Astrocyte (in vitro differentiated cells and primary cell): Measurements from ENCODE around the gene FAM174B. TPM values are rescaled to one million over a fixed set of nuclear protein-coding genes. Genes with fewer than 3 reads are reported as not detected.

Experiments
- DNase-seq: peaks from one replicate; pipeline ENCODE4 v3.0.0-alpha.2; 2010; ENCODE audit warnings: low read depth
- FAIRE-seq: peaks from 2 replicates; lab custom pipeline; 2011; peaks lifted over from hg19 to GRCh38; lab: Jason Lieb, UNC
- H2AFZ ChIP-seq: 2 replicates; pipeline ENCODE4 v1.6.0; 2012; ENCODE audit warnings: low read depth, low read length, inconsistent platforms
- H3K27ac ChIP-seq: 2 replicates; pipeline ENCODE4 v1.5.1; 2011; ENCODE audit warnings: low read depth, low read length, inconsistent platforms
- H3K27me3 ChIP-seq: 2 replicates; pipeline ENCODE4 v1.6.0; 2011; ENCODE audit warnings: low read length, inconsistent platforms; ENCODE audit not compliant: insufficient read depth
- H3K36me3 ChIP-seq: 2 replicates; pipeline ENCODE4 v1.5.1; 2011; ENCODE audit warnings: low read length, inconsistent platforms; ENCODE audit not compliant: insufficient read depth
- H3K4me1 ChIP-seq: 2 replicates; pipeline ENCODE4 v1.5.1; 2011; ENCODE audit warnings: low read length, inconsistent platforms; ENCODE audit not compliant: insufficient read depth
- H3K4me2 ChIP-seq: 2 replicates; pipeline ENCODE4 v1.6.0; 2012; ENCODE audit warnings: low read length, inconsistent platforms
- H3K4me3 ChIP-seq: 2 replicates; pipeline ENCODE4 v1.5.1; 2011; ENCODE audit warnings: low read depth, mild to moderate bottlenecking, low read length, inconsistent platforms; ENCODE audit not compliant: insufficient read depth
- H3K79me2 ChIP-seq: 2 replicates; pipeline ENCODE4 v1.6.0; 2012; ENCODE audit warnings: mild to moderate bottlenecking, low read length, inconsistent platforms; ENCODE audit not compliant: insufficient read depth
- H3K9ac ChIP-seq: 2 replicates; pipeline ENCODE4 v1.6.0; 2012; ENCODE audit warnings: mild to moderate bottlenecking, low read length, inconsistent platforms
- H3K9me3 ChIP-seq: 2 replicates; pipeline ENCODE4 v1.5.1; 2012; ENCODE audit warnings: low read depth, mild to moderate bottlenecking, low read length, inconsistent platforms; ENCODE audit not compliant: insufficient read depth
- H4K20me1 ChIP-seq: 2 replicates; pipeline ENCODE4 v1.6.0; 2012; ENCODE audit warnings: low read length, inconsistent platforms; ENCODE audit not compliant: insufficient read depth
- H3K27ac Mint-ChIP-seq: one replicate; pipeline ENCODE4 v1.8.0; 2021; ENCODE audit warnings: mild to moderate bottlenecking, mixed read lengths; ENCODE audit not compliant: unreplicated experiment
- H3K27me3 Mint-ChIP-seq: one replicate; pipeline ENCODE4 v1.8.0; 2021; ENCODE audit warnings: low read depth, mixed read lengths; ENCODE audit not compliant: unreplicated experiment
- H3K36me3 Mint-ChIP-seq: one replicate; pipeline ENCODE4 v1.8.0; 2021; ENCODE audit warnings: low read depth, mixed read lengths; ENCODE audit not compliant: unreplicated experiment
- H3K4me1 Mint-ChIP-seq: one replicate; pipeline ENCODE4 v1.8.0; 2021; ENCODE audit warnings: low read depth, mixed read lengths; ENCODE audit not compliant: unreplicated experiment
- H3K4me3 Mint-ChIP-seq: one replicate; pipeline ENCODE4 v1.8.0; 2021; ENCODE audit warnings: mild to moderate bottlenecking, moderate library complexity, mixed read lengths; ENCODE audit not compliant: unreplicated experiment
- H3K9me3 Mint-ChIP-seq: one replicate; pipeline ENCODE4 v1.8.0; 2021; ENCODE audit warnings: mild to moderate bottlenecking, mixed read lengths; ENCODE audit not compliant: unreplicated experiment
- CTCF ChIP-seq: IDR thresholded peaks from 2 replicates; pipeline ENCODE4 v1.5.1; 2011; ENCODE audit warnings: low read depth, mild to moderate bottlenecking, inconsistent platforms, low read length, moderate library complexity; ENCODE audit not compliant: insufficient read depth
- EZH2 ChIP-seq: IDR thresholded peaks from 2 replicates; pipeline ENCODE4 v1.6.1; 2012; ENCODE audit warnings: mild to moderate bottlenecking, low read length, inconsistent platforms; ENCODE audit not compliant: insufficient read depth
- total RNA-seq: library from RNA; stranded (reverse); gene quantifications from 2 replicates; pipeline ENCODE4 v1.2.1, GENCODE V29; 2021

FAM174B gene
- total RNA-seq, 1 donor from 2014 or later: 11.2 TPM

DNA sequence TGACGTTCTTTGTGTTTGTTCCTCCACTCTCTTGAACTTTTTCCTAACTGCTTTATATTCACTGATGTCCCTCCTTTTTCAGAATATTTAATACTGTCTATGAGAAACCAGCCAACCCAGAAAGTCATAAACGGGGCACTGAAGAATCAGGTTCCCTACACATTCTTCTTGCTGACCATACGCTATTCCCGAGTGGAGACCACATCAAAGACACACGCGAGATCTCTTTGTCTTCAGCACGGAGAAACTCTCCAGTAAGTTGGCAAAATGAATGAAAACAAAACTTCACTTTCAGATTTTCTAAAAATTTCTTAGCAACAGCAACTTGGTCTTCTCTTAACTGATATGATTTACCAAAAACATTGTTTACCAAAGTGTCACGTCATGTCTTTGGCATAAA is 22.6 kb downstream of the FAM174B start:
- Histone ChIP-seq H4K20me1 (no peaks in the 10 kb centered on the region), H3K27ac (no peak overlapping the region), H3K4me2 (no peak overlapping the region), H3K79me2 (no peaks in the 10 kb centered on the region), H3K9ac (no peak overlapping the region), H3K27me3 (peaks cover 2% of the 10 kb centered on the region), H3K4me1 (peaks cover 3% of the 10 kb centered on the region), H2AFZ (no peak overlapping the region), H3K9me3 (no peaks in the 10 kb centered on the region), H3K4me3 (no peak overlapping the region), H3K36me3 (no peaks in the 10 kb centered on the region)
- H3K27me3 Mint-ChIP-seq: no peaks in the 10 kb centered on the region
- H3K4me3 Mint-ChIP-seq: no peak overlapping the region
- FAIRE-seq: no peak
- H3K9me3 Mint-ChIP-seq: peaks cover 3% of the 10 kb centered on the region
- peaks cover 8% of the 10 kb centered on the region for H3K4me1 Mint-ChIP-seq
- no peak for TF ChIP-seq EZH2
- no peak for TF ChIP-seq CTCF
- no peak for DNase-seq
- peaks cover 9% of the 10 kb centered on the region for H3K36me3 Mint-ChIP-seq
- no peak overlapping the region for H3K27ac Mint-ChIP-seq

DNA sequence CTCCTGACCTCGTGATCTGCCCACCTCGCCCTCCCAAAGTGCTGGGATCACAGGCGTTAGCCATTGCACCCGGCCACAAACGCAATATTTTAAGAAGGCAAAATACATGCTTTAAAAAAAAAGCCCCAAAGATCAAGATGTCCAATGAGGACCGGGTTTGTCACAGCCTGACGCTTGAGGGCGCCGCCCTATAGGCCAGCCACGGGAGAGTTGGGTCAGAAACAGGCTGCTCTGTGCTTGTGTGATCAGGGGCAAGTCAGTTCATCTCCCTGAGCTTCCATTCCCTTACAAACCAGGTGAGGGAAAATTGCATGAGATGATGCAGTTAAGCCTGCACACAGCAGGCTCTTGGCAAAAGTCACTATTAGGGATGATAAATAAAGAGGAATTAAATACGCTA is 23.9 kb downstream of the FAM174B start:
- Histone ChIP-seq H3K36me3 (no peaks in the 10 kb centered on the region), H3K9ac (no peak overlapping the region), H3K79me2 (no peaks in the 10 kb centered on the region), H3K27ac (no peak overlapping the region), H3K4me2 (no peak overlapping the region), H3K4me3 (no peak overlapping the region), H3K27me3 (peaks cover 2% of the 10 kb centered on the region), H4K20me1 (no peaks in the 10 kb centered on the region), H3K9me3 (no peaks in the 10 kb centered on the region), H2AFZ (no peak overlapping the region), H3K4me1 (peaks cover 3% of the 10 kb centered on the region)
- H3K9me3 Mint-ChIP-seq: peaks cover 3% of the 10 kb centered on the region
- DNase-seq: no peak
- TF ChIP-seq EZH2: no peak
- H3K36me3 Mint-ChIP-seq: peaks cover 7% of the 10 kb centered on the region
- peaks cover 8% of the 10 kb centered on the region for H3K4me1 Mint-ChIP-seq
- H3K4me3 Mint-ChIP-seq: no peak overlapping the region
- FAIRE-seq: no peak
- no peaks in the 10 kb centered on the region for H3K27me3 Mint-ChIP-seq
- H3K27ac Mint-ChIP-seq: no peak overlapping the region

DNA sequence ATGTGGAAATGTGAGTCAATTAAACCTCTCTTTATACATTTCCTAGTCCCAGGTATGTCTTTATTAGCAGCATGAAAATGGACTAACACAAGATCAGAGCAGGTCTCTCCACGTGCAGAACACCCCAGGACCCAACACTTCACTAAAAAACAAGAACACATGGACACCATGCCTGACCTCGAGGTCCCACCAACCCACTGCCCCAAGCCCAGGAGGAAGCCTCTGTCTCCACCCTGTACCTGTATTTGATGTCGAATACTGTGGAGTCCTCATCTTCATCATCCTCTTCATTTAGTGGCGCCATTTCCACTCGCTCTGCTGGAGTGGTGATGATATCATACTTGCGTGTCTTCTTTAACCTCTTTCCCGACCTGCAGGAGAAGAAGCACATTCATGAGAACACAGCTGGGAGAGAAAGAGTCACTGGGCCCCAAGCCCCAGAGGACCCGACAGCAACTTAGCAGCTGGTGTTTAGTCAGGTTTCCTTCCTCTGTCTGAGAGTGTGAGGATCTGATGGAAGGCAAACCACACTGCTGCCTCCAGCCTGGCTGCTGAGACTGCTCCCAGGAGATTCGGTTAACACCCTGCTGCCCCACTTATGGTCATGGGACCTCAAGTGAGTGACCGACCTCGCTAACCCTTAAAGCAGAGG is 25.5 kb downstream of the FAM174B start:
- peaks cover 17% of the 10 kb centered on the region for H3K4me1 Mint-ChIP-seq

More for the DNA sequence above, 25.5 kb downstream of the FAM174B start:
- Histone ChIP-seq H4K20me1 (no peaks in the 10 kb centered on the region), H2AFZ (no peak overlapping the region), H3K4me3 (no peak overlapping the region), H3K4me2 (no peak overlapping the region), H3K79me2 (no peaks in the 10 kb centered on the region), H3K27ac (no peak overlapping the region), H3K4me1 (peaks cover 8% of the 10 kb centered on the region), H3K9me3 (no peaks in the 10 kb centered on the region), H3K27me3 (peaks cover 2% of the 10 kb centered on the region), H3K9ac (no peak overlapping the region), H3K36me3 (no peaks in the 10 kb centered on the region)
- Mint-ChIP-seq H3K27ac (no peak overlapping the region), H3K36me3 (peaks cover 7% of the 10 kb centered on the region), H3K9me3 (peaks cover 3% of the 10 kb centered on the region), H3K27me3 (no peaks in the 10 kb centered on the region), H3K4me3 (no peak overlapping the region)
- TF ChIP-seq CTCF (no peak), EZH2 (no peak)
- DNase-seq (no peak), FAIRE-seq (no peak)
